Activated CD4-positive, CD25-positive, alpha-beta regulatory T cell treated with anti-CD3 and anti-CD28 coated beads, Interleukin-2, amount 50 U/mL, for 16 hours (primary cell): ENCODE measurements around the gene NRN1L.

Experiments
- DNase-seq: peaks from one replicate; pipeline ENCODE4 v3.0.0-alpha.2; 2020; ENCODE audit warnings: low read depth, low spot score

The NRN1L gene

GRCh38 chr16:67935402-67936123, 50.9 kb downstream of the NRN1L start:
- DNase-seq = peak; percentile 91
